HepG2 (cell line): ENCODE data around the gene KANSL1L. TPM values are rescaled to one million over a fixed set of nuclear protein-coding genes. Genes with fewer than 3 reads are reported as not detected.

Source experiments
- AFF4 ChIP-seq: sonication (generic); formaldehyde crosslinking; IDR thresholded peaks from 2 replicates; pipeline ENCODE4 v1.4.0; 2020; ENCODE audit warnings: missing genetic modification reagents
- BCL6 ChIP-seq: IDR thresholded peaks from 2 replicates; pipeline ENCODE4 v1.6.1; 2016; ENCODE audit warnings: missing genetic modification reagents, missing compliant biosample characterization
- CBFB ChIP-seq: sonication (generic); formaldehyde crosslinking; IDR thresholded peaks from 2 replicates; pipeline ENCODE4 v1.4.0; 2020; ENCODE audit warnings: missing genetic modification reagents
- CENPBD1 ChIP-seq: sonication (generic); formaldehyde crosslinking; IDR thresholded peaks from 2 replicates; pipeline ENCODE4 v1.8.0; 2022; ENCODE audit warnings: missing genetic modification reagents, low read depth, mild to moderate bottlenecking, borderline replicate concordance
- CENPX ChIP-seq: sonication (generic); formaldehyde crosslinking; IDR thresholded peaks from 2 replicates; pipeline ENCODE4 v1.9.0; 2021; ENCODE audit warnings: mild to moderate bottlenecking, missing genetic modification reagents, moderate library complexity
- GPBP1L1 ChIP-seq: sonication (generic); formaldehyde crosslinking; IDR thresholded peaks from 2 replicates; pipeline ENCODE4 v1.5.0; 2020; ENCODE audit warnings: mild to moderate bottlenecking, missing genetic modification reagents
- HDAC2 ChIP-seq: sonication (generic); formaldehyde crosslinking; IDR thresholded peaks from 2 replicates; pipeline ENCODE4 v1.4.0; 2020; ENCODE audit warnings: missing genetic modification reagents
- KLF9 ChIP-seq: IDR thresholded peaks from 2 replicates; pipeline ENCODE4 v1.6.1; 2016; ENCODE audit warnings: low read depth
- NFRKB ChIP-seq: fragments of 450-650 bp; IDR thresholded peaks from 2 replicates; pipeline ENCODE4 v1.6.1; 2017
- PHF5A ChIP-seq: IDR thresholded peaks from one replicate; pipeline ENCODE4 v1.6.1; 2018; ENCODE audit warnings: low read depth, missing genetic modification reagents; ENCODE audit not compliant: unreplicated experiment
- POLR2AphosphoS2 ChIP-seq: IDR thresholded peaks from 2 replicates; pipeline ENCODE4 v1.6.1; 2011; ENCODE audit warnings: low read depth, low read length, improper control_type of control experiment
- RFX3 ChIP-seq: IDR thresholded peaks from 2 replicates; pipeline ENCODE4 v1.6.1; 2016; ENCODE audit warnings: missing biosample characterization, missing genetic modification reagents
- RFXAP ChIP-seq: sonication (generic); formaldehyde crosslinking; IDR thresholded peaks from 2 replicates; pipeline ENCODE4 v1.4.0; 2020; ENCODE audit warnings: missing genetic modification reagents, borderline replicate concordance
- RNF2 ChIP-seq: fragments of 450-650 bp; conservative IDR thresholded peaks from 2 replicates; pipeline ENCODE4 v1.6.1; 2016; ENCODE audit warnings: low read depth
- SKIL ChIP-seq: sonication (generic); formaldehyde crosslinking; IDR thresholded peaks from 2 replicates; pipeline ENCODE4 v1.8.0; 2022; ENCODE audit warnings: missing genetic modification reagents, mild to moderate bottlenecking, moderate library complexity, borderline replicate concordance
- SPEN ChIP-seq: sonication (generic); formaldehyde crosslinking; IDR thresholded peaks from 2 replicates; pipeline ENCODE4 v1.5.1; 2020; ENCODE audit warnings: low read depth, mild to moderate bottlenecking, missing genetic modification reagents
- TAF15 ChIP-seq: fragments of 200-400 bp; formaldehyde crosslinking; IDR thresholded peaks from one replicate; pipeline ENCODE4 v1.6.1; 2018; ENCODE audit warnings: mild to moderate bottlenecking, low read depth, low read length; ENCODE audit not compliant: poor library complexity, severe bottlenecking
- TEAD3 ChIP-seq: optimal IDR thresholded peaks from 2 replicates; pipeline ENCODE3; 2016; ENCODE audit warnings: borderline replicate concordance
- YEATS4 ChIP-seq: sonication (generic); formaldehyde crosslinking; IDR thresholded peaks from 2 replicates; pipeline ENCODE4 v1.4.0; 2020; ENCODE audit warnings: missing genetic modification reagents, borderline replicate concordance
- ZBTB7A ChIP-seq: sonication (generic); formaldehyde crosslinking; IDR thresholded peaks from 2 replicates; pipeline ENCODE4 v1.8.0; 2022; ENCODE audit warnings: mild to moderate bottlenecking, missing genetic modification reagents
- ZNF644 ChIP-seq: IDR thresholded peaks from 2 replicates; pipeline ENCODE4 v1.6.1; 2016; ENCODE audit warnings: low read depth
- ZNF672 ChIP-seq: sonication (generic); formaldehyde crosslinking; IDR thresholded peaks from 2 replicates; pipeline ENCODE4 v1.8.1; 2022; ENCODE audit warnings: missing genetic modification reagents
- polyA plus RNA-seq, 8 experiments: library from polyadenylated mRNA; depleted of rRNA in 3 of 8; stranded (reverse) in 7 of 8; unstranded in 1 of 8; fragments of >200 nt; fragmentation: Illumina TruSeq in 4 of 8; extraction: Trizol in 4 of 8; gene quantifications; 2 replicates each; pipeline versions ENCODE4 v1.2.1 to v1.2.3, GENCODE V29; 2011 to 2016; ENCODE audit warnings: low read depth in 4 of 8, missing spikeins in 1 of 8, mixed read lengths in 1 of 8; ENCODE audit not compliant: insufficient read depth in 1 of 8
- total RNA-seq, 5 experiments: library from RNA; depleted of rRNA; stranded (reverse); fragments of >200 nt; fragmentation: Illumina TruSeq; extraction: Trizol; gene quantifications; 2 replicates each; pipeline ENCODE4 v1.2.3, GENCODE V29; 2016; ENCODE audit warnings: low read depth in 1 of 5

KANSL1L gene
- total and polyA plus RNA-seq, 2 of the 13 experiments (the other 11 are each of a cell fraction or from before 2014, with no cell fraction given): 5.4 to 10.3 TPM

DNA sequence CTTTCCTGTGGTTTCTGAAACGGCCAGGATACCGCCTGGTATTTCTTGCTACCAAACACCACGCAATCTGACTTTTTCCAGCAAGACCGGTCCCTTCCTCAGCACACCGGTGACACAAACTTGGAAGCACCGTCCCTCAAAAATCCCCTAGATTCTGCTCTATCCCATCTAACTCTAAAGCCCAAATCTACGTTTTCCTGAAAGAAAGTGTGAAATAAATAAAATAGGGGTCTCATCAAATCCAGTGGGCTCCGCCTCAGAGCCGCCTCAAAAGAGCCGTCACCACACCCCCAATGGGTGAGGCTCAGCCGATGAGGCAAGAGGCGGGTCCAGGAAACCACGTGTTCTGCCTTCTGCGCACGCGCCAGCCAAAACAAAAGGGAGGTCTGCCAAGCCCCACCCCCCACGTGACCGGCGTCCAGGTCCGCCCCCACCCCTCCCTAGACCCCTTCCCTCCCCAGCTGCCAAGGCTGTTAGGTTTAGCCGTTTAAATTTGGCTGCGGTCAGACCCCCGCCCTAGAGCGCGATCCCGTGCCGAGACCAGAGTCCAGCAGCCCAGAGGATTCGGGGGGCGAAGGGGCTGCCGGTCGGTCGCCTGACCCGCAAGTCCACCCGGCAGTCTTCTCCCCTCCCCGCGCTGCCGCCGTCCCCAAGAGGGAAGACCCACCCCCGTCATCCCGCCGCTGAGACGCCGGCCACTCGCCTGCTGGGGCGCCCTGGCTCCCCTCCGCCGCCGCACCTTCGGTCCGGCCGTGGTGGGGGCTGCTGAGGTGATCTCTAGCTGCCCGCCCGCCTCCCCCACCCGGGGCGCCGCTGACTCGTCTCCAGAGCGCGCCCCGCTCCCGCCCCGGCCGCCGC lies 534 bp downstream of the KANSL1L start (continued):
- no peak; the same call in 1 of the 2 replicates for TF ChIP-seq AFF4 (CRISPR knock-in tag)
- TF ChIP-seq KLF9 (CRISPR knock-in tag): peak; percentile 44; the same call in 1 of the 2 replicates
- TF ChIP-seq PHF5A: peak; percentile 73
- peak; percentile 57; the same call in 1 of the 2 replicates for TF ChIP-seq SPEN (CRISPR knock-in tag)
- TF ChIP-seq CENPBD1: no peak
- TF ChIP-seq CBFB (CRISPR knock-in tag): no peak; the same call in 1 of the 2 replicates
- TF ChIP-seq TEAD3 (CRISPR knock-in tag): peak; percentile 92
- TF ChIP-seq RNF2: no peak
- 0 out of 2 replicates have a peak, but pooled peaks have one; percentile 38 for TF ChIP-seq ZNF644 (CRISPR knock-in tag)
- no peak for TF ChIP-seq NFRKB
- no peak for TF ChIP-seq ZNF672 (CRISPR knock-in tag)
- peak; percentile 39; the same call in 1 of the 2 replicates for TF ChIP-seq RFXAP
- no peak for TF ChIP-seq POLR2AphosphoS2
- TF ChIP-seq YEATS4 (CRISPR knock-in tag): peak; percentile 76
- TF ChIP-seq CENPX (CRISPR knock-in tag): no peak
- 0 out of 2 replicates have a peak, but pooled peaks have one; percentile 15 for TF ChIP-seq BCL6 (CRISPR knock-in tag)
- TF ChIP-seq GPBP1L1: no peak
- no peak for TF ChIP-seq SKIL
- peak; percentile 70 for TF ChIP-seq TAF15
- no peak for TF ChIP-seq RFX3 (CRISPR knock-in tag)
- TF ChIP-seq ZBTB7A: no peak
- 0 out of 2 replicates have a peak, but pooled peaks have one; percentile 43 for TF ChIP-seq HDAC2 (CRISPR knock-in tag)
